ENCODE measurements around the gene ATP5F1E. TPM values are rescaled to one million over a fixed set of nuclear protein-coding genes. Genes with fewer than 3 reads are reported as not detected.

ATP5F1E gene
- total RNA-seq, 2 donors from 2014 or later: 41.3 to 42.0 TPM

DNA sequence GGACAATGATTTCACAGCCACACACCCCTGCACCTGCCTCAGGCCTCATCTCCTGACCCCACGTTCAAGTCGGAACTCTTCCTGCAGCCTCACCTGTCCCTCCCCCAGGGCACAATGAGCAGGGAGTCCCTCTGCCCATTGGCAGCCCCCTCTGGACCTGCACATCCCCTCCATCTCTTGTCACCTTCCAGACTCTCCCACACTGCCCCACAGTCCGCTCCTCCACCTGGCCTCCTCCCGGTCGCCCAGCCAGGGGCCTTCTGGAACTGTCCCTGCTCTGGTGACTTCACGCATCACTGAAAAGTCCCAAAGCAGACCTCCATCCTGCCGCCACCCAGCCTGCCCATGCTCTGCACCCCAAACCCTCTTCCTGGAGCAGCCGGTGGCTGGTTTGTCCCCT lies 29.7 kb downstream of the ATP5F1E start:
- no peaks in the 10 kb centered on the region for H3K9me3 ChIP-seq
- no peak for DNase-seq (ENCODE audit: low spot score)
- peaks cover 0 to 42% of the 10 kb centered on the region in 2 donors for H3K4me1 ChIP-seq
- H3K36me3 ChIP-seq: peaks cover 44% of the 10 kb centered on the region
- no peak overlapping the region for H3K4me3 ChIP-seq
- TF ChIP-seq, protein P1, sequence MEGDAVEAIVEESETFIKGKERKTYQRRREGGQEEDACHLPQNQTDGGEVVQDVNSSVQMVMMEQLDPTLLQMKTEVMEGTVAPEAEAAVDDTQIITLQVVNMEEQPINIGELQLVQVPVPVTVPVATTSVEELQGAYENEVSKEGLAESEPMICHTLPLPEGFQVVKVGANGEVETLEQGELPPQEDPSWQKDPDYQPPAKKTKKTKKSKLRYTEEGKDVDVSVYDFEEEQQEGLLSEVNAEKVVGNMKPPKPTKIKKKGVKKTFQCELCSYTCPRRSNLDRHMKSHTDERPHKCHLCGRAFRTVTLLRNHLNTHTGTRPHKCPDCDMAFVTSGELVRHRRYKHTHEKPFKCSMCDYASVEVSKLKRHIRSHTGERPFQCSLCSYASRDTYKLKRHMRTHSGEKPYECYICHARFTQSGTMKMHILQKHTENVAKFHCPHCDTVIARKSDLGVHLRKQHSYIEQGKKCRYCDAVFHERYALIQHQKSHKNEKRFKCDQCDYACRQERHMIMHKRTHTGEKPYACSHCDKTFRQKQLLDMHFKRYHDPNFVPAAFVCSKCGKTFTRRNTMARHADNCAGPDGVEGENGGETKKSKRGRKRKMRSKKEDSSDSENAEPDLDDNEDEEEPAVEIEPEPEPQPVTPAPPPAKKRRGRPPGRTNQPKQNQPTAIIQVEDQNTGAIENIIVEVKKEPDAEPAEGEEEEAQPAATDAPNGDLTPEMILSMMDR (IDR thresholded peaks at IDR 0.05): no peak
- H3K27ac ChIP-seq: no peak overlapping the region
- H3K27me3 ChIP-seq: no peaks in the 10 kb centered on the region

DNA sequence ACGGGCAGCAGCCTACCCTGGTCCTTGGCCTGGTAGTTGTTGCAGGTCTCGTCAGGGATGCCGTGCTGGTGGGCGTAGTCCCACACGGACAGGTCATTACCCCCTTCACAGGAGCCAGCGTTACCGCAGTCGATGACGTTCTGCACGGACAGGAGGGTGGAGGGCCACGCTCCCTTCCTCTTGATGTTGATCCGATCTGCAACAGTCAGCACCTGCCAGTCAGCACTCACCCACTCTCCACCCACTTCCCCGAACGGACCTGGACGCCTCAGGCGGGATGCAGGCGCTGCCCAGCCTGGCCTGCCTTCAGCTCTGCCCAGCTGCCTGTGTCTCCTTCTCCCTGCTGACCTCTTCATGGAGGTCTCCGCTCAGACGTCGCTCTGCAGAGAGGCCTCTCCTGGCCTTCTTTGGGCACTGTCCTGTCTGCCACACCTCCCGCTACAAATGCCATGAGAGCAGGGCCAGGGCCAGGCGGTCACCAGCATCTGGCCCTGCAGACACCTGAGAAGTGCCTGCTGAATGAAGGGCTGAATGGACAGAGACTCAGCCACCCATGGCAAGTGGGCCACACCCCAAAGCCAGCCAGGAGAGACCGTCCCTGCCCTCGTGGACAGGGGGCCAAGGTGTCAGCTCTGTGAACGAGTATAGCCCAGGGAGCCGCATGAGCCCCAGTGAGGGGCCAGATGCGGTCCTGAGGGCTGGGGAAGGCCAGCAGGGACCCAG lies 30.5 kb downstream of the ATP5F1E start:
- H3K27ac ChIP-seq: no peak overlapping the region
- no peaks in the 10 kb centered on the region for H3K9me3 ChIP-seq
- no peak overlapping the region for H3K4me3 ChIP-seq
- no peak for DNase-seq (ENCODE audit: low spot score)
- no peaks in the 10 kb centered on the region for H3K27me3 ChIP-seq
- peaks cover 0 to 38% of the 10 kb centered on the region in 2 donors for H3K4me1 ChIP-seq
- peaks cover 51% of the 10 kb centered on the region for H3K36me3 ChIP-seq
- TF ChIP-seq, protein P1 (IDR thresholded peaks at IDR 0.05): no peak

DNA sequence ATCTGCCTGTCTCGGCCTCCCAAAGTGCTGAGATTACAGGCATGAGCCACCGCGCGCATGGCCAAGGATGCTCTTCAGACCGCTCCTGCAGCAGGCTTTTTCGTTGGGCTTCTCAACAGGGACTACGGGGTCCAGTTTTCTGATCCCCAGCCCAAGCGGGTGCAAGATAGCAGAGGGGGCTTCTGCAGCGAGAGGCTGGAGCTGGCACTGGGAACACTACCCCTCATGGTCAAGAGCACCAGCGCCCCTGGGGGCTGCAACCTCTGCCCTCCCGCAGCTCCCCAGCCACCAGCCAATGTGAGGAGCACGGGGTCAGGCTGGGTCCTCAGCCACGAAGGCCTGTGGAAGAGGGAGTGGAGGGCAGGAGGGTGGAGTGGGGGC lies 31.1 kb downstream of the ATP5F1E start:
- Histone ChIP-seq H3K27me3 (no peaks in the 10 kb centered on the region), H3K4me1 (peaks cover 0 to 33% of the 10 kb centered on the region in 2 donors), H3K27ac (no peak overlapping the region), H3K9me3 (no peaks in the 10 kb centered on the region), H3K4me3 (no peak overlapping the region), H3K36me3 (peaks cover 57% of the 10 kb centered on the region)
- DNase-seq (ENCODE audit: low spot score): no peak
- TF ChIP-seq, protein P1 (IDR thresholded peaks at IDR 0.05): no peak

DNA sequence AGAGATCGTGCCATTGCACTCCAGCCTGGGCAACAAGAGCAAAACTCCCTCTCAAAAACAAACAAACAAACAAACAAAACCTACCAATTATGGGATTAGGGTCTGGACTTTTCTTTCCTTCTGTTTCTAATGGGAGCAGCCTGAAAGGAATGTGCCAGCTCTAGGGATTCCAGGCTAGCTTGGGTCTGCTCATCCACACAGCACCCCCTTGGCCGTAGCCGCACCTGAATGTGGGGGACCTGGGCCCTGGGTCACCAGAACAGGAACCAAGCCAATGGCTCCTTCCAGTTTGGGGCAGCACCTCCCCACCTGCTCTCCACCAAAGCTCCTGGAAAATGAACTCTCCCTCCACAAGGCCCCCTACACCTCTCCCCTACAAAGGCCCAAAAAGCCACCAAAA lies 31.8 kb downstream of the ATP5F1E start:
- no peak overlapping the region for H3K4me3 ChIP-seq
- H3K36me3 ChIP-seq: peaks cover 64% of the 10 kb centered on the region
- no peaks in the 10 kb centered on the region for H3K27me3 ChIP-seq
- peaks cover 0 to 27% of the 10 kb centered on the region in 2 donors for H3K4me1 ChIP-seq
- no peak for DNase-seq (ENCODE audit: low spot score)
- H3K9me3 ChIP-seq: no peaks in the 10 kb centered on the region
- H3K27ac ChIP-seq: no peak overlapping the region
- TF ChIP-seq, protein P1 (IDR thresholded peaks at IDR 0.05): no peak

DNA sequence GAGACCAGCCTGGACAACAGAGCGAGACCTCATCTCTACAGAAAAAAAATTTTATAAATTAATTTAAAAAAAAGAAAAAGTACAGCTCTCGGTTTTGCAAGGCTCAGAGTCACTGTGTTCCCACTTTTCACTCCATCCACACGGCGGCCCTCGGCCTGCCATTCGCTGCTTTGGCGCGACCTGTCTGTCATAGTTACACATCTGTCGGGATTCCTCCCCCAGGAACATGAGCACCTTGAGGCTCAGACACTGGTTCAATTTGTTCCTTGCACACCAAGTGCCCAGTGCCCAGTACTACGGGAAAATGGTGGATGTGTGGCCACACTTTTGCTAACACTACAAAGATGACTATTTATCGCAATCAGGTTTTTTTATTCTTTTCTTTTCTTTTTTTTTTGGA lies 33.5 kb downstream of the ATP5F1E start:
- no peak overlapping the region for H3K27ac ChIP-seq
- H3K4me1 ChIP-seq: peaks cover 0 to 16% of the 10 kb centered on the region in 2 donors
- no peak for DNase-seq (ENCODE audit: low spot score)
- no peak overlapping the region for H3K4me3 ChIP-seq
- TF ChIP-seq, protein P1 (IDR thresholded peaks at IDR 0.05): no peak
- H3K36me3 ChIP-seq: peaks cover 73% of the 10 kb centered on the region
- H3K9me3 ChIP-seq: no peaks in the 10 kb centered on the region
- H3K27me3 ChIP-seq: no peaks in the 10 kb centered on the region
